Islet precursor cell (in vitro differentiated cells): ENCODE results near the gene OR11H1.
"Not testable (repeated sequence)": the region's sequence is repeated elsewhere in the genome, so short reads cannot be mapped to it uniquely, and the experiment has no call there.

Experiments
- DNase-seq: peaks from one replicate; pipeline ENCODE4 v3.0.0-alpha.2; 2018

The OR11H1 gene, protein sequence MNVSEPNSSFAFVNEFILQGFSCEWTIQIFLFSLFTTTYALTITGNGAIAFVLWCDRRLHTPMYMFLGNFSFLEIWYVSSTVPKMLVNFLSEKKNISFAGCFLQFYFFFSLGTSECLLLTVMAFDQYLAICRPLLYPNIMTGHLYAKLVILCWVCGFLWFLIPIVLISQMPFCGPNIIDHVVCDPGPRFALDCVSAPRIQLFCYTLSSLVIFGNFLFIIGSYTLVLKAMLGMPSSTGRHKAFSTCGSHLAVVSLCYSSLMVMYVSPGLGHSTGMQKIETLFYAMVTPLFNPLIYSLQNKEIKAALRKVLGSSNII

DNA sequence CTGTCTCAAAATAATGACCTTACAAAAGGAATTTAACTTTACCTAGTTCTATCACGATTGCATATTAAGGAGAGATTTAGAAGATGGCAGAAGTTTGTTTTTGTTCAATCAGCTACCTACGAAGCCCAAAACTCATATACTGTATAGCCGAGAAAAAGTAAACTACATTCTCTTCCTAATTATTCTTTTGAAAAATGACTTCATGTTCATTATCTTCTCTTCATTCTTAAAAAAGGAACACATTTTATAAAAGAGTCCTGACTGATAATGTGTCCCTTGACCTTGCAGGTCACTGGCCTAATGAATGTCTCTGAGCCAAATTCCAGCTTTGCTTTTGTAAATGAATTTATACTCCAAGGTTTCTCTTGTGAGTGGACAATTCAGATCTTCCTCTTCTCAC lies at the start of gene OR11H1:
Gene OR11H1 (plus strand): TSS at position 301 of the 400 bp plus-strand sequence. CDS start 0 bp downstream, at position 301.
- DNase-seq = not testable (repeated sequence)

DNA sequence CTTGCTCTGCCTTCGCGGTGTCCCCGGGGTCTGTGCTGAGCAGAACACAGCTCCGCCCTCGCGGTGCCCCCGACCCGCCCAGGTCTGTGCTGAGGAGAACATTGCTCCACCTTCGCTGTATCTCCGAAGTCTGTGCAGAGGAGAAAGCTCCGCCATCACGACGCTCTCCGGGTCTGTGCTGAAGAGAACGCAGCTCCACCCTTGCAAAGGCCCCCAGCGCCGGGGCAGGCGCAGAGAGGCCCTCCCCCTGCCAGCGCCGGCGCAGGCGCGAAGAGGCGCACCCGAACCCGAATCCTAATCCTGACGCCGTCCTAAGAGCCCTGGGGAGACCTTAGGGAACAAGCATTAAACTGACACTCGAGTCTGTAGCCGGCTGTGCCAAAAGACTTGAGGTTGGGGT lies 18.0 kb upstream of the OR11H1 start:
- DNase-seq = not testable (repeated sequence)

DNA sequence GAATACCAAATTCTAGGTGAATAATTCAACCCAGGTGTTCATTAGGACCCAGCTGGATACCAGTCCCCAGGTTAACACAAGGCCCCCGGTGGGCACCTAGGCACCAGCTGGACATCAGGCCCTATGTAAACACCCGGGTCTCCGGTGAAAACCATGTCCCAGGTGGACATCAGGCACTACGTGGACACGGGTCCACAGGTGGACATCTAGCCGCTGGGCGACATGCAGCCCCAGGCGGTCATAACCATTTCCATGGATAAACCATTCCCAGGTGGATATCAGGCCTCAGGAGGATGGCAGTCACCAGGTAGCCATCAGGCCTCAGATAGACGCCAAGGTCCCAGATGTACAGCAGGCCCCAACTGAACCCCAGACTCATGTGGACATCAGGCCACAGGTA lies 12.1 kb upstream of the OR11H1 start:
- peak; percentile 13 for DNase-seq

DNA sequence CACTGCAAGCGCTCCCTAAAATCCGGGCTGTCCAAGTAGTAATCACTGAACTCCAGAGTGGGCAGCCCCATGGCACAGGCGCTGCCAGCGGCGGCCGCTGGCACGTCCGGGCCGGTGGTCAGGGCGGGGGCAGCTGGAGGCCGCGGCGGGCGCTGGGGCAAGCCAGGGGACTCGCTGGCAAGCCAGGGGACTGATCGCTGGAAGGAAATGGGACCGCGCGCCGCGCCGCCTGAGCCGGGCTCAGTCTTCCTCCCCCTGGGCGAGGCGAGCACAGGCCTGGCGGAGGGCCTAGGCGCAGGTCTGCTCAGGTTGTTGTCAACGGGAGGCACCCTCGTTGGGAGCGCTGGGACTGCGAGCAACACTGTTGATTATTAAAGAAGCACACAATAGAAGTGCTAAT lies 25.8 kb downstream of the OR11H1 start:
- DNase-seq = peak; percentile 21

DNA sequence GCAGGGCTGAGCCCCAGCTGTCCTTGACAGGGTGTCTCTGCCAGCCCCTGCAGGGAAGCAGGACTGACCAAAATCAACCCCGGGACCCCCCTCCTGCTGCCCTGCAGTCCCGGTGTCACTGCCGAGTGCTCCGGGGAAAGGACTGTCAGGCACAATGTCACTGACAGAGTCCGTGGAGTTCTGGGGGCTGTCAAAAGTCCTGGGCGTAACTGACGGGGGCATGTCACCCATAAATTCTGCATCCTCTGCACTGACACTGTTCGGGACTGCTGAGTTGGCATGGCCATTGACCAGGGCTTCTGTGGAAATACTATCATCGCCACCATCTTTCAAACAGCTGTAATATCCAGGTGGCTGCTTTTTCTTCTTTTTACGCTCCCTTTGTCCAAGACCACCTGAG lies 35.5 kb downstream of the OR11H1 start:
- DNase-seq = not testable (repeated sequence)

DNA sequence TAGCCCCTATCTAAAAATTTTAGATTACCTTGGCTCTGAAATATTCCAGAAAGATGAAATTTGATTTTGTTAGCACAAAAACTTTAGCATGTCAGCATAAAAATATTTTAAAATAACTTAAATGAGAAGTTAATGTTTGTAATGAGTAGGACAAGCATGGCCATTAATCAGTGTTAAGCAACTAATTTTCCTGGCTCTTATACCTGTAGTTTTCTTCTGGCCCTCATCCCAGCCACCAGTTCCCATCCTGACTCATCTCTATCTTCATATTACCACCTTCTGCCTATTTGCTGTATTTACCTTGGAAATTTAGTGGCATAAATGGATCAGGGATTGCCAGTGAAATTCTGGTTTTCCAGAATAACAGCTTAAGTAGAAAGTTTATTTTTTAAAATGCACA lies 37.1 kb downstream of the OR11H1 start:
- not testable (repeated sequence) for DNase-seq
